Neuronal stem cell (in vitro differentiated cells): Measurements from ENCODE around the gene PHYH.

Source experiments
- DNase-seq: peaks from one replicate; pipeline ENCODE4 v3.0.0-alpha.2; 2013; ENCODE audit warnings: low spot score
- H2AFZ ChIP-seq: one replicate; pipeline ENCODE4 v1.6.1; 2013; ENCODE audit warnings: mild to moderate bottlenecking, low read length, inconsistent platforms
- H2AK5ac ChIP-seq: 2 replicates; pipeline ENCODE4 v1.6.1; 2013; ENCODE audit warnings: low read depth, mild to moderate bottlenecking, inconsistent platforms, low read length, moderate library complexity, mixed read lengths
- H2BK120ac ChIP-seq: 2 replicates; pipeline ENCODE4 v1.6.1; 2013; ENCODE audit warnings: low read depth, mild to moderate bottlenecking, inconsistent platforms, low read length, moderate library complexity, mixed read lengths
- H2BK12ac ChIP-seq: one replicate; pipeline ENCODE4 v1.6.1; 2013; ENCODE audit warnings: low read length, inconsistent platforms
- H2BK15ac ChIP-seq: 2 replicates; pipeline ENCODE4 v1.6.1; 2013; ENCODE audit warnings: mild to moderate bottlenecking, low read length, inconsistent platforms, mixed read lengths
- H2BK5ac ChIP-seq: one replicate; pipeline ENCODE4 v1.6.1; 2013; ENCODE audit warnings: inconsistent platforms, mild to moderate bottlenecking, low read length, moderate library complexity
- H3K14ac ChIP-seq: one replicate; pipeline ENCODE4 v1.6.1; 2013; ENCODE audit warnings: low read length, inconsistent platforms
- H3K18ac ChIP-seq: 2 replicates; pipeline ENCODE4 v1.6.1; 2013; ENCODE audit warnings: low read length, inconsistent platforms
- H3K23ac ChIP-seq: 2 replicates; pipeline ENCODE4 v1.6.1; 2013; ENCODE audit warnings: low read depth, mild to moderate bottlenecking, mixed read lengths, low read length, inconsistent platforms; ENCODE audit not compliant: poor library complexity
- H3K27ac ChIP-seq: replicated peaks from 3 replicates; pipeline ENCODE4 v1.5.1; 2013; ENCODE audit warnings: low read length, inconsistent platforms
- H3K27me3 ChIP-seq, 3 experiments: 2 replicates each; pipeline ENCODE4 v1.6.1; 2013; ENCODE audit warnings: low read length in 3 of 3, mild to moderate bottlenecking in 2 of 3, inconsistent platforms in 1 of 3, low read depth in 1 of 3, mixed read lengths in 1 of 3, moderate library complexity in 1 of 3; ENCODE audit not compliant: control insufficient read depth in 3 of 3, insufficient read depth in 3 of 3
- H3K36me3 ChIP-seq, 2 donors: replicated peaks in 1 of 2; 2 replicates each; pipeline ENCODE4 v1.6.1; 2013; ENCODE audit warnings: low read length in 2 of 2; ENCODE audit not compliant: control insufficient read depth in 2 of 2, insufficient read depth in 2 of 2
- H3K4ac ChIP-seq: 2 replicates; pipeline ENCODE4 v1.6.1; 2013; ENCODE audit warnings: inconsistent platforms, mild to moderate bottlenecking, low read length, moderate library complexity
- H3K4me1 ChIP-seq, 2 donors: 1 replicate in 1 of 2; 2 replicates in 1 of 2; pipeline ENCODE4 v1.6.1; 2013; ENCODE audit warnings: low read length in 2 of 2, low read depth in 1 of 2; ENCODE audit not compliant: control insufficient read depth in 2 of 2, insufficient read depth in 1 of 2
- H3K4me2 ChIP-seq: one replicate; pipeline ENCODE4 v1.6.1; 2013; ENCODE audit warnings: mild to moderate bottlenecking, low read length, inconsistent platforms; ENCODE audit not compliant: insufficient read depth, poor library complexity, severe bottlenecking
- H3K4me3 ChIP-seq, 2 donors: 2 replicates each; pipeline ENCODE4 v1.5.1; 2013; ENCODE audit warnings: low read length in 2 of 2, mild to moderate bottlenecking in 2 of 2, inconsistent platforms in 1 of 2, moderate library complexity in 1 of 2
- H3K79me1 ChIP-seq: one replicate; pipeline ENCODE4 v1.6.1; 2013; ENCODE audit warnings: low read depth, mild to moderate bottlenecking, inconsistent platforms, low read length, moderate library complexity
- H3K9ac ChIP-seq: one replicate; pipeline ENCODE4 v1.6.1; 2013; ENCODE audit warnings: mild to moderate bottlenecking, low read depth, low read length, inconsistent platforms; ENCODE audit not compliant: poor library complexity
- H3K9me3 ChIP-seq, 2 donors: replicated peaks in 1 of 2; 2 replicates each; pipeline versions ENCODE3 to v1.6.1; 2013; ENCODE audit warnings: low read length in 2 of 2, mild to moderate bottlenecking in 2 of 2, inconsistent platforms in 1 of 2, low read depth in 1 of 2, mixed read lengths in 1 of 2, moderate library complexity in 1 of 2; ENCODE audit not compliant: control insufficient read depth in 2 of 2, insufficient read depth in 1 of 2
- H4K8ac ChIP-seq: one replicate; pipeline ENCODE4 v1.6.1; 2013; ENCODE audit warnings: low read depth, mild to moderate bottlenecking, inconsistent platforms, low read length, moderate library complexity
- H4K91ac ChIP-seq: one replicate; pipeline ENCODE4 v1.6.1; 2013; ENCODE audit warnings: low read length, low read depth, mild to moderate bottlenecking, inconsistent platforms; ENCODE audit not compliant: poor library complexity
- WGBS, 2 donors: extraction: QIAGEN DNeasy Blood & Tissue Kit; methylation state at CpG; one replicate each; pipeline ENCODE4 v1.1.7; 2013; ENCODE audit warnings: missing lambda C conversion rate in 2 of 2, mixed read lengths in 1 of 2; ENCODE audit not compliant: insufficient read length in 2 of 2, insufficient replicate concordance in 1 of 2; ENCODE audit errors: extremely low coverage in 2 of 2; 5-methylcytosine and 5-hydroxymethylcytosine counted together

Gene PHYH

GRCh38 chr10:13272164-13272571 lies 27.7 kb downstream of the PHYH start:
- Histone ChIP-seq H2BK120ac (no peak overlapping the region), H3K4ac (peak overlapping the region; percentile 37), H4K91ac (no peak overlapping the region), H3K4me1 (peaks cover 5 to 9% of the 10 kb centered on the region in 2 donors), H3K79me1 (no peaks in the 10 kb centered on the region), H2AK5ac (no peak overlapping the region), H2BK5ac (no peak overlapping the region), H3K9ac (no peak overlapping the region), H3K23ac (no peak overlapping the region), H2BK12ac (no peak overlapping the region), H3K9me3 (no peaks in the 10 kb centered on the region), H3K14ac (no peak overlapping the region), H4K8ac (peak overlapping the region; percentile 92), H3K4me3 (no peak overlapping the region), H3K27me3 (no peaks in the 10 kb centered on the region), H2AFZ (peak overlapping the region; percentile 84), H2BK15ac (no peak overlapping the region), H3K18ac (peak overlapping the region; percentile 23), H3K4me2 (no peak overlapping the region), H3K36me3 (no peaks in the 10 kb centered on the region), H3K27ac (no peak overlapping the region)
- WGBS, 2 donors = no CpG with 5 or more reads among the region's 12 CpGs
- DNase-seq = no peak

- H2BK5ac ChIP-seq = no peak overlapping the region
- no peaks in the 10 kb centered on the region for H3K27me3 ChIP-seq
- no peaks in the 10 kb centered on the region for H3K9me3 ChIP-seq
- DNase-seq = no peak
- H3K23ac ChIP-seq = peak overlapping the region; percentile 40
- H3K79me1 ChIP-seq = no peaks in the 10 kb centered on the region
- peak overlapping the region; percentile 84 for H2AFZ ChIP-seq
- no peak overlapping the region for H3K14ac ChIP-seq
- H2BK15ac ChIP-seq = no peak overlapping the region
- no peak overlapping the region for H2BK120ac ChIP-seq
- peak overlapping the region; percentile 69 for H3K18ac ChIP-seq
- H3K4me2 ChIP-seq = no peak overlapping the region
- H2AK5ac ChIP-seq = no peak overlapping the region
- no peak overlapping the region for H3K4me3 ChIP-seq
- no CpG with 5 or more reads among the region's 14 CpGs for WGBS, 2 donors
- no peak overlapping the region for H4K8ac ChIP-seq
- no peak overlapping the region for H3K27ac ChIP-seq
- no peak overlapping the region for H4K91ac ChIP-seq
- H3K4ac ChIP-seq = no peak overlapping the region
- H2BK12ac ChIP-seq = no peak overlapping the region
- peaks cover 5 to 9% of the 10 kb centered on the region in 2 donors for H3K4me1 ChIP-seq
- H3K36me3 ChIP-seq = no peaks in the 10 kb centered on the region
- H3K9ac ChIP-seq = no peak overlapping the region
Measured at GRCh38 chr10:13271552-13272163, 28.2 kb downstream of the PHYH start.

GRCh38 chr10:13270877-13271551 lies 28.9 kb downstream of the PHYH start:
- Histone ChIP-seq H3K36me3 (no peaks in the 10 kb centered on the region), H3K9ac (no peak overlapping the region), H4K91ac (no peak overlapping the region), H2BK15ac (no peak overlapping the region), H3K23ac (peak overlapping the region; percentile 40), H2BK5ac (no peak overlapping the region), H2AFZ (peak overlapping the region; percentile 84), H4K8ac (no peak overlapping the region), H2BK120ac (no peak overlapping the region), H3K9me3 (no peaks in the 10 kb centered on the region), H3K14ac (no peak overlapping the region), H3K79me1 (no peaks in the 10 kb centered on the region), H3K4me1 (peaks cover 5 to 9% of the 10 kb centered on the region in 2 donors), H3K18ac (peak overlapping the region; percentile 69), H2AK5ac (no peak overlapping the region), H3K4ac (no peak overlapping the region), H3K4me2 (no peak overlapping the region), H3K4me3 (no peak overlapping the region), H2BK12ac (no peak overlapping the region), H3K27ac (no peak overlapping the region), H3K27me3 (no peaks in the 10 kb centered on the region)
- no CpG with 5 or more reads among the region's 9 CpGs for WGBS, 2 donors
- no peak for DNase-seq

GRCh38 chr10:13268841-13269240 lies 31.0 kb downstream of the PHYH start:
- Histone ChIP-seq H3K23ac (no peak overlapping the region), H2AK5ac (no peak overlapping the region), H4K91ac (no peak overlapping the region), H3K18ac (no peak overlapping the region), H3K27ac (no peak overlapping the region), H2BK12ac (no peak overlapping the region), H3K36me3 (no peaks in the 10 kb centered on the region), H3K4me1 (peaks cover 5 to 9% of the 10 kb centered on the region in 2 donors), H3K14ac (no peak overlapping the region), H2BK120ac (no peak overlapping the region), H3K9me3 (no peaks in the 10 kb centered on the region), H4K8ac (no peak overlapping the region), H2BK5ac (no peak overlapping the region), H3K79me1 (no peaks in the 10 kb centered on the region), H2AFZ (peak overlapping the region; percentile 9), H3K4me2 (no peak overlapping the region), H2BK15ac (no peak overlapping the region), H3K4ac (no peak overlapping the region), H3K9ac (no peak overlapping the region), H3K4me3 (no peak overlapping the region), H3K27me3 (no peaks in the 10 kb centered on the region)
- DNase-seq = no peak
- WGBS, 2 donors = no CpG with 5 or more reads among the region's 3 CpGs
